Progenitor cell of endocrine pancreas (in vitro differentiated cells): ENCODE measurements around the gene BARHL2. TPM values are rescaled to one million over a fixed set of nuclear protein-coding genes. Genes with fewer than 3 reads are reported as not detected.

Experiments
- DNase-seq: peaks from one replicate; pipeline ENCODE4 v3.0.0; 2021; ENCODE audit warnings: low spot score; ENCODE audit not compliant: unreplicated experiment
- H3K27ac Mint-ChIP-seq: 2 replicates; pipeline ENCODE4 v1.8.0; 2021; ENCODE audit warnings: mild to moderate bottlenecking, moderate library complexity, mixed read lengths
- H3K27me3 Mint-ChIP-seq: 2 replicates; pipeline ENCODE4 v1.8.0; 2021; ENCODE audit warnings: mixed read lengths
- H3K36me3 Mint-ChIP-seq: 2 replicates; pipeline ENCODE4 v1.8.0; 2022; ENCODE audit warnings: mixed read lengths; ENCODE audit not compliant: insufficient read depth
- H3K4me1 Mint-ChIP-seq: 2 replicates; pipeline ENCODE4 v1.8.0; 2021; ENCODE audit warnings: low read depth, mixed read lengths
- H3K4me3 Mint-ChIP-seq: 2 replicates; pipeline ENCODE4 v1.8.0; 2021; ENCODE audit warnings: low read depth, mild to moderate bottlenecking, moderate library complexity, mixed read lengths
- H3K9me3 Mint-ChIP-seq: 2 replicates; pipeline ENCODE4 v1.8.0; 2021; ENCODE audit warnings: low read depth, mixed read lengths
- CTCF ChIP-seq: fragments of 200-600 bp; sonication (generic); IDR thresholded peaks from one replicate; pipeline ENCODE4 v1.5.0; 2021; ENCODE audit warnings: antibody characterized with exemption, mild to moderate bottlenecking; ENCODE audit not compliant: unreplicated experiment
- total RNA-seq: library from RNA; stranded (reverse); gene quantifications from 2 replicates; pipeline ENCODE4 v1.2.1, GENCODE V29; 2021

BARHL2 gene
- total RNA-seq, 1 donor from 2014 or later = not detected

- Mint-ChIP-seq H3K27ac (peak overlapping the region; percentile 25), H3K4me3 (peak overlapping the region; percentile 68), H3K4me1 (peaks cover 8% of the 10 kb centered on the region), H3K36me3 (no peaks in the 10 kb centered on the region), H3K9me3 (no peaks in the 10 kb centered on the region), H3K27me3 (peaks cover 93% of the 10 kb centered on the region)
- peak; percentile 86 for DNase-seq
- no peak for TF ChIP-seq CTCF
Measured at GRCh38 chr1:90707363-90707710, 9.8 kb downstream of the BARHL2 start.

DNA sequence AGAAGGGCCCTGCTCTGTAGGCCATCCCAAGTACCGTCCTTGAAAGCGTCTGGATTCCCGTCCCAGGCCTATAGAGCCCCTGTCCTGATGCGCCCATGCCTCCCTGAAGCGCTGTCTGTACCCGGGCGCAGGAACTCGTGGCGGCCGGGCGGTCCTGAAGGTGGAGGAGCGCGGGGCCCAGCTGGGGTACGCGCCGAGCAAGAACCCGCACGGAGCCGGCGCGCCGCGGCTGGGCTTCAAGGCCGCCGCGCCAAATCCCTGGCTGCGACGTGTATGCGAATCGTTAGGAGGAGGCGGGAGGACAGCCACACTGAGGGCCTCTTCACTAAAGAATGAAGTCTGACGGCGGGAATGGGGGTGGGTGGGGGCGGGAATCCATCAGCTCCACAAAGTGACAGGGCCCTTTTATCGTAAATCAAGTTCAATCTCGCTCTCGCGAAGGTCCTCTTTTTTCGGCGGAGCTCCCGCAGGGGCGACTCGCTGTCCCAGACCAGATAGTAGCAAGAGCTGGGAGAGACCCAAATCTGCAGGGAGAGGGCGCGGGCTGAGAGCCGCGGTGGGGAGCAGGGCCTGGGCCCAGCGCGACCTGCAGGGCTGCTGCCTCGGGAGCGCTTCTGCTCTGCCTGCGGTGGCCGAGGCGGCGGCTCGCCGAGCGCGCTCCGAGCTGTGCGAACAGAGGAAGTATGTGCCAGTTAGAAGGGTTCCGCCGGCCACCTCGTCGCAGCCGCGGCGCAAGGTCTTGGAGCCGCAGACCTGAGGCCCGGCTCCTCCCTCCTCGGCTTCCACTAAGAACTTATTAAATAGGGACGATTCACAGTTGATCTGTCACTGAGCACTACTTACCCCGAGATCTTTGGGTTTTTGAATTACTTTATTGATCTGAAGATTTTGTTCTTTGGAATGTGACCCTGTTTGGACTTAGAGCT lies 10.4 kb downstream of the BARHL2 start:
- Mint-ChIP-seq H3K27me3 (peaks cover 93% of the 10 kb centered on the region), H3K4me1 (peaks cover 8% of the 10 kb centered on the region), H3K9me3 (no peaks in the 10 kb centered on the region), H3K27ac (peak overlapping the region; percentile 25), H3K4me3 (peak overlapping the region; percentile 68), H3K36me3 (no peaks in the 10 kb centered on the region)
- peak; percentile 43 for DNase-seq
- no peak for TF ChIP-seq CTCF

GRCh38 chr1:90705956-90706355 lies 11.1 kb downstream of the BARHL2 start:
- Mint-ChIP-seq H3K4me3 (peak overlapping the region; percentile 58), H3K9me3 (no peaks in the 10 kb centered on the region), H3K36me3 (no peaks in the 10 kb centered on the region), H3K27me3 (peaks cover 93% of the 10 kb centered on the region), H3K4me1 (peaks cover 8% of the 10 kb centered on the region), H3K27ac (no peak overlapping the region)
- TF ChIP-seq CTCF = no peak
- DNase-seq = no peak

GRCh38 chr1:90704817-90705216 lies 12.3 kb downstream of the BARHL2 start:
- no peak for TF ChIP-seq CTCF
- no peaks in the 10 kb centered on the region for H3K9me3 Mint-ChIP-seq
- H3K27me3 Mint-ChIP-seq = peaks cover 92% of the 10 kb centered on the region
- no peak overlapping the region for H3K4me3 Mint-ChIP-seq
- no peak overlapping the region for H3K27ac Mint-ChIP-seq
- H3K36me3 Mint-ChIP-seq = no peaks in the 10 kb centered on the region
- H3K4me1 Mint-ChIP-seq = peaks cover 8% of the 10 kb centered on the region
- no peak for DNase-seq

DNA sequence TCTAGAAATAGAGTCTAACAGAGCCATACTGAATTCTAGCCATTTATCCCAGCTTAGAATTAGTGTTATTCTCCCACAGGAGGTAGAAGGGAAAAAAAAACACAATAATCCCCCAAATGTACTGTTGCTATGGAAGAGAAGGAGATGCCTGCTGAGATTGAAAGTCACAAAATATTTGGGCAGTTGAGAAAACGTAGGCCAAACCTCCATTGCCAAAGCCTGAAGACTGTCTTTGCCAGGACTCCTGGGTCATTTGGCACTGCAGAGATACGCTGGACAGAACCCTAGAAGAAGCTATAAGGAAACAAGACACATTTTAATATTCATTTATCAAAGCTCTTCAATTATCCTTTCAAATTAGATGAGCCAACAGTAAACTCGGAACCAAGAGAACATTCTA lies 22.3 kb downstream of the BARHL2 start:
- Mint-ChIP-seq H3K9me3 (peaks cover 3% of the 10 kb centered on the region), H3K4me3 (no peak overlapping the region), H3K27me3 (peaks cover 43% of the 10 kb centered on the region), H3K36me3 (no peaks in the 10 kb centered on the region), H3K27ac (no peak overlapping the region), H3K4me1 (no peaks in the 10 kb centered on the region)
- no peak for TF ChIP-seq CTCF
- no peak for DNase-seq
